A549 (cell line): ENCODE data around the gene HIVEP3. TPM values are rescaled to one million over a fixed set of nuclear protein-coding genes. Genes with fewer than 3 reads are reported as not detected.

Experiments used
- ATAC-seq, 2 experiments: fragments of 200-7000 bp in 1 of 2; fragments of >200 bp in 1 of 2; cut with Nextera tagmentation in 1 of 2; cut with Tn5 transposase in 1 of 2; 3 replicates each; pipeline versions ENCODE4 v1.8.0 to v1.9.1; 2018 to 2020; ENCODE audit warnings: mild to moderate bottlenecking in 1 of 2, moderate library complexity in 1 of 2
- CTCF ChIA-PET: fragments of 300-600 bp; sonication (Branson Sonifier 250); formaldehyde crosslinking; extraction: SDS; loops from one replicate; lab custom pipeline; 2021; ENCODE audit warnings: antibody characterized with exemption, inconsistent platforms; lab: Yijun Ruan, JAX
- POLR2A ChIA-PET: fragments of 350-600 bp; formaldehyde crosslinking; extraction: SDS; loops from one replicate; lab custom pipeline; 2021; ENCODE audit warnings: antibody characterized with exemption, inconsistent platforms; lab: Yijun Ruan, JAX
- DNase-seq, 2 experiments: peaks; one replicate each; pipeline versions ENCODE4 v3.0.0 to v3.0.0-alpha.2; 2011 to 2016; ENCODE audit warnings: low read depth in 1 of 2, low spot score in 1 of 2
- FAIRE-seq: peaks from 2 replicates; lab custom pipeline; 2011; peaks lifted over from hg19 to GRCh38; lab: Jason Lieb, UNC
- H3K27ac ChIP-seq, 2 experiments: fragments of >200 bp; sonication (Bioruptor Twin); formaldehyde crosslinking; 3 replicates each; pipeline ENCODE4 v1.5.1; 2016 to 2017
- H3K4me1 ChIP-seq: fragments of >200 bp; sonication (Bioruptor Twin); formaldehyde crosslinking; 3 replicates; pipeline ENCODE4 v1.6.1; 2016
- H3K4me2 ChIP-seq: fragments of >200 bp; sonication (Bioruptor Twin); formaldehyde crosslinking; 3 replicates; pipeline ENCODE4 v1.6.1; 2016
- H3K4me3 ChIP-seq: fragments of >200 bp; sonication (Bioruptor Twin); formaldehyde crosslinking; 3 replicates; pipeline ENCODE4 v1.5.1; 2016
- H3K9me3 ChIP-seq: fragments of >200 bp; sonication (Bioruptor Twin); formaldehyde crosslinking; 3 replicates; pipeline ENCODE4 v1.6.1; 2016
- BHLHE40 ChIP-seq: IDR thresholded peaks from 2 replicates; pipeline ENCODE4 v1.6.1; 2012; ENCODE audit warnings: low read depth, low read length, inconsistent platforms
- CEBPB ChIP-seq, 2 experiments: fragments of >200 bp in 1 of 2; sonication (Bioruptor Twin) in 1 of 2; formaldehyde crosslinking in 1 of 2; IDR thresholded peaks; 2 replicates each; pipeline ENCODE4 v1.6.1; 2012 to 2016
- CHD2 ChIP-seq: fragments of 150-350 bp; IDR thresholded peaks from 2 replicates; pipeline ENCODE4 v1.6.1; 2014; ENCODE audit warnings: low read length; ENCODE audit not compliant: partially characterized antibody
- CHD4 ChIP-seq: fragments of 200-600 bp; sonication (generic); IDR thresholded peaks from 2 replicates; pipeline ENCODE4 v1.6.1; 2016; ENCODE audit warnings: antibody characterized with exemption, mild to moderate bottlenecking, borderline replicate concordance
- E2F6 ChIP-seq: IDR thresholded peaks from 2 replicates; pipeline ENCODE4 v1.6.1; 2012; ENCODE audit warnings: low read depth, borderline replicate concordance
- EP300 ChIP-seq, 2 experiments: fragments of >200 bp; sonication (Bioruptor Twin); formaldehyde crosslinking; IDR thresholded peaks; 2 replicates in 1 of 2; 3 replicates in 1 of 2; pipeline ENCODE4 v1.6.1; 2016 to 2017
- ESRRA ChIP-seq: fragments of 150-350 bp; IDR thresholded peaks from 2 replicates; pipeline ENCODE4 v1.6.1; 2014; ENCODE audit warnings: mild to moderate bottlenecking, low read length, borderline replicate concordance
- FOSL2 ChIP-seq, 2 experiments: fragments of 450-650 bp in 1 of 2; fragments of >200 bp in 1 of 2; sonication (Bioruptor Twin) in 1 of 2; formaldehyde crosslinking; IDR thresholded peaks; 2 replicates each; pipeline versions ENCODE4 v1.5.0 to v1.6.1; 2016 to 2020; ENCODE audit warnings: mild to moderate bottlenecking in 1 of 2, moderate library complexity in 1 of 2
- FOXS1 ChIP-seq: fragments of 250-450 bp; sonication (Bioruptor Pico); IDR thresholded peaks from 2 replicates; pipeline ENCODE4 v1.5.0; 2020; ENCODE audit warnings: mild to moderate bottlenecking, moderate library complexity
- GATA3 ChIP-seq: IDR thresholded peaks from 2 replicates; pipeline ENCODE4 v1.6.1; 2012; ENCODE audit warnings: borderline replicate concordance
- HMGXB4 ChIP-seq: fragments of 250-450 bp; sonication (Bioruptor Pico); IDR thresholded peaks from 2 replicates; pipeline ENCODE4 v1.5.0; 2021; ENCODE audit warnings: mild to moderate bottlenecking, moderate library complexity, borderline replicate concordance
- HOXA7 ChIP-seq: fragments of 250-450 bp; sonication (Bioruptor Pico); IDR thresholded peaks from 2 replicates; pipeline ENCODE4 v1.5.0; 2020; ENCODE audit warnings: mild to moderate bottlenecking, moderate library complexity
- JUN ChIP-seq, 2 experiments: fragments of >200 bp; sonication (Bioruptor Twin); formaldehyde crosslinking; IDR thresholded peaks; 2 replicates in 1 of 2; 3 replicates in 1 of 2; pipeline ENCODE4 v1.6.1; 2016 to 2017
- KDM1A ChIP-seq: fragments of 200-600 bp; sonication (generic); IDR thresholded peaks from 2 replicates; pipeline ENCODE4 v1.6.1; 2016; ENCODE audit warnings: low read depth, mild to moderate bottlenecking
- KDM5A ChIP-seq: fragments of 200-600 bp; sonication (generic); IDR thresholded peaks from 2 replicates; pipeline ENCODE4 v1.6.1; 2016; ENCODE audit warnings: antibody characterized with exemption, mild to moderate bottlenecking
- MAFK ChIP-seq: fragments of 450-650 bp; IDR thresholded peaks from 2 replicates; pipeline ENCODE4 v1.6.1; 2014; ENCODE audit not compliant: partially characterized antibody
- PHF8 ChIP-seq: fragments of 200-600 bp; sonication (generic); IDR thresholded peaks from 2 replicates; pipeline ENCODE4 v1.6.1; 2016; ENCODE audit warnings: low read depth, mild to moderate bottlenecking, antibody characterized with exemption, moderate library complexity, borderline replicate concordance
- POLR2A ChIP-seq: IDR thresholded peaks from 2 replicates; pipeline ENCODE4 v1.6.1; 2012; ENCODE audit warnings: mild to moderate bottlenecking, low read length
- POLR2AphosphoS2 ChIP-seq: conservative IDR thresholded peaks from 2 replicates; pipeline ENCODE4 v1.6.1; 2012; ENCODE audit warnings: low read length, improper control_type of control experiment, inconsistent platforms
- RNF2 ChIP-seq: fragments of 200-600 bp; sonication (generic); IDR thresholded peaks from 2 replicates; pipeline ENCODE4 v1.6.1; 2016; ENCODE audit warnings: low read depth, mild to moderate bottlenecking, antibody characterized with exemption, moderate library complexity, borderline replicate concordance
- SREBF2 ChIP-seq: fragments of 450-650 bp; IDR thresholded peaks from 2 replicates; pipeline ENCODE4 v1.6.1; 2014; ENCODE audit warnings: mild to moderate bottlenecking, moderate library complexity
- ZSCAN20 ChIP-seq: fragments of 250-450 bp; sonication (Bioruptor Pico); IDR thresholded peaks from 2 replicates; pipeline ENCODE4 v1.8.0; 2022; ENCODE audit warnings: mild to moderate bottlenecking, moderate library complexity
- WGBS: methylation state at CpG from one replicate; pipeline ENCODE4 v1.1.6; 2017; ENCODE audit errors: missing lambda C conversion rate; 5-methylcytosine and 5-hydroxymethylcytosine counted together
- polyA plus RNA-seq, 4 experiments: library from polyadenylated mRNA; depleted of rRNA in 3 of 4; stranded (reverse); fragments of >200 nt; fragmentation: RNase III in 1 of 4; extraction: RNeasy Plus Mini Kit Qiagen cat#74134 plus additional on column Dnase treatment in 1 of 4; gene quantifications; 2 replicates in 3 of 4; 3 replicates in 1 of 4; pipeline ENCODE4 v1.2.3, GENCODE V29; 2011 to 2017
- TF ChIP-seq, protein P1 (sequence below): fragments of 250-450 bp; sonication (Bioruptor Pico); IDR thresholded peaks from 2 replicates; pipeline ENCODE4 v1.5.0; 2020; ENCODE audit warnings: low read depth, mild to moderate bottlenecking, moderate library complexity

The HIVEP3 gene
- polyA plus RNA-seq, 2 of the 4 experiments (the other 2 are of a cell fraction): 1.5 to 2.0 TPM

DNA sequence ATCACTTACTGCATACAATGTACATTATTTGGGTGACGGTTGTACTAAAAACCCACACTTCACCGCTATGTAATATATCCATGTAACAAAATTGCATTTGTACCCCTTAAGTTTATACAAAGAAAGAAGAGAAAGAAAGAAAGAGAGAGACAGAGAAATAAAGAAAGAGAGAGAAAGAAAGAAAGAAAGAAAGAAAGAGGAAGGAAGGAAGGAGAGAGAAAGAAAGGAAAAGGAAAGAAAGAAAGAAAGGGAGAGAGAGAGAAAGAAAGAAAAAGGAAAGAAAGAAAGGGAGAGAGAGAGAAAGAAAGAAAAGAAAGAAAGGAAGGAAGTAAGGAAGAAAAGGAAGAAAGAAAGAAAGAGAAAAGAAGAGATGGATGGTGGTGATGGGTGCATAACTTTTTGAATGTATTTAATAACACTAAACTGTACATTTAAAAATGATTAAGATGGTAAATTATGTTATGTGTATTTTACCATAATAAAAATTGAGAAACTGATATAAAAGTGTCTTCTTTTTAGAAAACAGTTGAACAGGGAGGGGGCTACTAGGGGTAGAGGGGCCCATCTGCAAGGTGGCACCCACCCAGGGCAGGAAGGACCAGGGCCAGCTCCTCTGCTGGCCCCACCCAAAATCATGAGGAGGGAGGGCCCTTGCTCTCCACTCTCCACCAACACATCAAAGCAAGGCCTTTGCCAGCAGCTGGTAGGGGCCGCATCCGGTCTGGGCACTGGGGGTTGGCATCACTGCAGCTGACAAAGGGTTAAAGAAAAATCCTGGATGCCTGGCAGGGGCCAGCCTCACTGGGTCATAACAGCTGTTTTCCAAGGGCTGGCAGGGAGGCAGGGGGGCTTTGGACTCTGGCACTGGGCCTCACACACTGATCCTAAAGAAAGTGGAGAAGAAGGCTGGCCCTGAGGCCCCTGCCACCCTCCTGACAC lies 280.4 kb downstream of the HIVEP3 start:
- ATAC-seq (no peak), DNase-seq (no peak), FAIRE-seq (no peak)
- 95% methylated on average over 4 of the region's 4 CpGs for WGBS
- H3K4me2 ChIP-seq: no peak overlapping the region
- ChIA-PET CTCF (no interaction called here), POLR2A (no interaction called here)
- TF ChIP-seq BHLHE40 (no peak), HMGXB4 (no peak), HOXA7 (CRISPR knock-in tag) (no peak), CHD4 (no peak), KDM1A (no peak), FOSL2 (IDR thresholded peaks at IDR 0.05) (no peak), FOSL2 (CRISPR knock-in tag; IDR thresholded peaks at IDR 0.05) (no peak), JUN (IDR thresholded peaks at IDR 0.05) (no peak), FOXS1 (CRISPR knock-in tag) (no peak), MAFK (no peak), PHF8 (no peak), POLR2AphosphoS2 (no peak), SREBF2 (no peak), CEBPB (IDR thresholded peaks at IDR 0.05) (no peak), POLR2A (no peak), E2F6 (no peak), EP300 (IDR thresholded peaks at IDR 0.05) (no peak), GATA3 (no peak)
- TF ChIP-seq, protein P1, sequence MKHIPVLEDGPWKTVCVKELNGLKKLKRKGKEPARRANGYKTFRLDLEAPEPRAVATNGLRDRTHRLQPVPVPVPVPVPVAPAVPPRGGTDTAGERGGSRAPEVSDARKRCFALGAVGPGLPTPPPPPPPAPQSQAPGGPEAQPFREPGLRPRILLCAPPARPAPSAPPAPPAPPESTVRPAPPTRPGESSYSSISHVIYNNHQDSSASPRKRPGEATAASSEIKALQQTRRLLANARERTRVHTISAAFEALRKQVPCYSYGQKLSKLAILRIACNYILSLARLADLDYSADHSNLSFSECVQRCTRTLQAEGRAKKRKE (CRISPR knock-in tag): no peak
- H3K4me1 ChIP-seq: no peaks in the 10 kb centered on the region
- H3K4me3 ChIP-seq: no peak overlapping the region
- H3K27ac ChIP-seq: no peak overlapping the region
- H3K9me3 ChIP-seq: no peaks in the 10 kb centered on the region

- Histone ChIP-seq H3K27ac (no peak overlapping the region), H3K4me3 (no peak overlapping the region), H3K4me2 (no peak overlapping the region), H3K4me1 (no peaks in the 10 kb centered on the region), H3K9me3 (no peaks in the 10 kb centered on the region)
- DNase-seq (no peak), ATAC-seq (no peak), FAIRE-seq (no peak)
- no peak for TF ChIP-seq CHD2
- TF ChIP-seq ESRRA: no peak
- TF ChIP-seq MAFK: no peak
- no peak for TF ChIP-seq RNF2
- TF ChIP-seq ZSCAN20 (CRISPR knock-in tag): no peak
- TF ChIP-seq KDM5A: no peak
- TF ChIP-seq JUN (IDR thresholded peaks at IDR 0.05): no peak
- TF ChIP-seq E2F6: no peak
- ChIA-PET CTCF (no interaction called here), POLR2A (no interaction called here)
- 75% methylated on average over 7 of the region's 7 CpGs for WGBS
Observed at GRCh38 chr1:41637367-41637766, 281.4 kb downstream of the HIVEP3 start.
